ENCODE results near the gene CAMK2A.

DNA sequence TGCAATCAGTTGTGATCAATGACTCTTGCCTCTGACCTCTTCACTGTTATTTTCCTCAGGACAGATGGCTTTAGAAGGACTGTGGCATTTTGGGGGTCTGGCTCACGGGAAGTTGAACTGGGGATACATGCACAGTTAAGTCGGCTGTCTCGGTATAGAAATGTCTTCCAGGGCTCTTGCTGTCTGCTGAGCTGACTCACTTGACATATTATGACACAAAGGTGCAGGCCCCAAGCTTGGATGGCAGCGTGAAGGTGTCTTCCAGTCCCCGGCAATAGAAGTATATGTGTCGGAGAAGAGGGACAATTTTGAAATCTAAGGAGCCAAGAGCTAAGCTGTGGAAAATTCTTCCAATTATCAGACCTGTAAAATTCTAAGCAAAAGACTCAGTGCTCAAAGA is 22.9 kb upstream of the CAMK2A start:
- no peak for TF ChIP-seq POLR2A (IDR thresholded peaks at IDR 0.05)
- TF ChIP-seq, protein P1, sequence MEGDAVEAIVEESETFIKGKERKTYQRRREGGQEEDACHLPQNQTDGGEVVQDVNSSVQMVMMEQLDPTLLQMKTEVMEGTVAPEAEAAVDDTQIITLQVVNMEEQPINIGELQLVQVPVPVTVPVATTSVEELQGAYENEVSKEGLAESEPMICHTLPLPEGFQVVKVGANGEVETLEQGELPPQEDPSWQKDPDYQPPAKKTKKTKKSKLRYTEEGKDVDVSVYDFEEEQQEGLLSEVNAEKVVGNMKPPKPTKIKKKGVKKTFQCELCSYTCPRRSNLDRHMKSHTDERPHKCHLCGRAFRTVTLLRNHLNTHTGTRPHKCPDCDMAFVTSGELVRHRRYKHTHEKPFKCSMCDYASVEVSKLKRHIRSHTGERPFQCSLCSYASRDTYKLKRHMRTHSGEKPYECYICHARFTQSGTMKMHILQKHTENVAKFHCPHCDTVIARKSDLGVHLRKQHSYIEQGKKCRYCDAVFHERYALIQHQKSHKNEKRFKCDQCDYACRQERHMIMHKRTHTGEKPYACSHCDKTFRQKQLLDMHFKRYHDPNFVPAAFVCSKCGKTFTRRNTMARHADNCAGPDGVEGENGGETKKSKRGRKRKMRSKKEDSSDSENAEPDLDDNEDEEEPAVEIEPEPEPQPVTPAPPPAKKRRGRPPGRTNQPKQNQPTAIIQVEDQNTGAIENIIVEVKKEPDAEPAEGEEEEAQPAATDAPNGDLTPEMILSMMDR (IDR thresholded peaks at IDR 0.05), result no peak

All from Peyer's patch (tissue), 4 donors.